Measurements from ENCODE around the gene CDH23.

CDH23 gene

GRCh38 chr10:71804077-71804476 is 407.4 kb downstream of the CDH23 start:
- Histone ChIP-seq H3K27ac (ENCODE audit: poor library complexity, severe bottlenecking) (no peak overlapping the region), H3K27me3 (ENCODE audit: insufficient read depth, poor library complexity, severe bottlenecking) (no peaks in the 10 kb centered on the region), H3K9me3 (ENCODE audit: severe bottlenecking) (no peaks in the 10 kb centered on the region), H3K36me3 (ENCODE audit: low read depth) (no peaks in the 10 kb centered on the region), H3K4me1 (ENCODE audit: insufficient read depth, poor library complexity, severe bottlenecking) (no peaks in the 10 kb centered on the region), H3K4me3 (ENCODE audit: severe bottlenecking) (no peak overlapping the region)
- ATAC-seq (ENCODE audit: low read depth), result no peak
- DNase-seq (ENCODE audit: low spot score), result no peak
- TF ChIP-seq CTCF (IDR thresholded peaks at IDR 0.05; ENCODE audit: poor library complexity, severe bottlenecking), result no peak

- Histone ChIP-seq H3K9me3 (ENCODE audit: severe bottlenecking) (no peaks in the 10 kb centered on the region), H3K4me3 (ENCODE audit: severe bottlenecking) (no peak overlapping the region), H3K27ac (ENCODE audit: poor library complexity, severe bottlenecking) (no peak overlapping the region), H3K4me1 (ENCODE audit: insufficient read depth, poor library complexity, severe bottlenecking) (no peaks in the 10 kb centered on the region), H3K36me3 (ENCODE audit: low read depth) (no peaks in the 10 kb centered on the region), H3K27me3 (ENCODE audit: insufficient read depth, poor library complexity, severe bottlenecking) (no peaks in the 10 kb centered on the region)
- no peak for TF ChIP-seq CTCF (IDR thresholded peaks at IDR 0.05; ENCODE audit: poor library complexity, severe bottlenecking)
- ATAC-seq (ENCODE audit: low read depth), result peak; percentile 24; the same call in 2 of the 3 replicates
- no peak for DNase-seq (ENCODE audit: low spot score)
Observed at GRCh38 chr10:71805776-71806703, 409.3 kb downstream of the CDH23 start.

- DNase-seq (ENCODE audit: low spot score), result no peak
- ATAC-seq (ENCODE audit: low read depth), result no peak
- no peaks in the 10 kb centered on the region for H3K4me1 ChIP-seq (ENCODE audit: insufficient read depth, poor library complexity, severe bottlenecking)
Observed at GRCh38 chr10:71806704-71807556, 410.2 kb downstream of the CDH23 start.

GRCh38 chr10:71807557-71808510 is 411.1 kb downstream of the CDH23 start:
- Histone ChIP-seq H3K36me3 (ENCODE audit: low read depth) (no peaks in the 10 kb centered on the region), H3K27me3 (ENCODE audit: insufficient read depth, poor library complexity, severe bottlenecking) (no peaks in the 10 kb centered on the region), H3K27ac (ENCODE audit: poor library complexity, severe bottlenecking) (no peak overlapping the region), H3K4me1 (ENCODE audit: insufficient read depth, poor library complexity, severe bottlenecking) (no peaks in the 10 kb centered on the region), H3K4me3 (ENCODE audit: severe bottlenecking) (no peak overlapping the region), H3K9me3 (ENCODE audit: severe bottlenecking) (no peaks in the 10 kb centered on the region)
- TF ChIP-seq CTCF (IDR thresholded peaks at IDR 0.05; ENCODE audit: poor library complexity, severe bottlenecking), result no peak
- DNase-seq (ENCODE audit: low spot score), result no peak
- ATAC-seq (ENCODE audit: low read depth), result no peak

More at GRCh38 chr10:71806704-71807556, 410.2 kb downstream of the CDH23 start:
- no peaks in the 10 kb centered on the region for H3K27me3 ChIP-seq (ENCODE audit: insufficient read depth, poor library complexity, severe bottlenecking)
- no peaks in the 10 kb centered on the region for H3K36me3 ChIP-seq (ENCODE audit: low read depth)
- TF ChIP-seq CTCF (IDR thresholded peaks at IDR 0.05; ENCODE audit: poor library complexity, severe bottlenecking), result no peak
- H3K4me3 ChIP-seq (ENCODE audit: severe bottlenecking), result no peak overlapping the region
- H3K9me3 ChIP-seq (ENCODE audit: severe bottlenecking), result no peaks in the 10 kb centered on the region
- H3K27ac ChIP-seq (ENCODE audit: poor library complexity, severe bottlenecking), result no peak overlapping the region
